ENCODE data around the gene GTF2A2.
"Not testable (repeated sequence)": the region's sequence is repeated elsewhere in the genome, so short reads cannot be mapped to it uniquely, and the experiment has no call there.

The GTF2A2 gene, protein sequence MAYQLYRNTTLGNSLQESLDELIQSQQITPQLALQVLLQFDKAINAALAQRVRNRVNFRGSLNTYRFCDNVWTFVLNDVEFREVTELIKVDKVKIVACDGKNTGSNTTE

DNA sequence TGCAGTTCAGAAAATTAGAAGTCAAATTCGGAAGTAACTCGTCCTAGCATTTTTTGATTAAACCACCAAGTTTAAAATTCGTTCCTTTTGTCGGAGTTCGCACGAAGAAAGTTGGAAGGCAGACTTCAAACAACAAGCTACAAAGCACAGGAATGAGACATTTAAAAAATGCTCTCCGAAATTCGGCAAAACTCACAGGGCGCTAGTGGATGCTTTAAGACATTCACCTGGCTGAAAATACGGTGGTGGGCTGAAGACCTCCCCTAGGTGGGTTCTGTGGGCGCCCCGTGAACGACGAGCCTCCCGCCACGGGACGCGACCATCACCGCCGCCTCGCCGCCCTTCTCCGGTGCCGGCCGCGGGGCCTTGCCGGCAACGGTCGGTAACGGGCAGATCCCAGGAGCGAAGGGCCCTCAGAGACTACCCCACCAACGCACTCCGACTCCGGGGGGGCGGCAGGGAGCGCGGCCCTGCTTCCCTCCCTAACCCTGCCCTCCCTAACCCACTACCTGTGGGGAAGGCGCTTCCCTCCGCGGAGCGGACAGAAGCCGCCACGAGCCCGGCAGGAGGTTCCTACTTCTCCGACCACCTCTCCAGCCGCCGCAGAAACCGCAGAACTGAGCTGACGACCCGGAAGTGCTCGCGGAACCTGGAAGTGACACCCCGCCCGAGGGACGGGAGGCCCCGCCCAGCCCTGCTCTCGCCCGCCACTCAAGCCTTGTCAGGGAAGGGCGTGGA lies at the start of gene GTF2A2:
GTF2A2 (minus strand) TSS at position 619 of the 738 bp plus-strand sequence. CDS start 5,238 bp downstream, outside the sequence.
- peak; percentile 92 for DNase-seq

DNA sequence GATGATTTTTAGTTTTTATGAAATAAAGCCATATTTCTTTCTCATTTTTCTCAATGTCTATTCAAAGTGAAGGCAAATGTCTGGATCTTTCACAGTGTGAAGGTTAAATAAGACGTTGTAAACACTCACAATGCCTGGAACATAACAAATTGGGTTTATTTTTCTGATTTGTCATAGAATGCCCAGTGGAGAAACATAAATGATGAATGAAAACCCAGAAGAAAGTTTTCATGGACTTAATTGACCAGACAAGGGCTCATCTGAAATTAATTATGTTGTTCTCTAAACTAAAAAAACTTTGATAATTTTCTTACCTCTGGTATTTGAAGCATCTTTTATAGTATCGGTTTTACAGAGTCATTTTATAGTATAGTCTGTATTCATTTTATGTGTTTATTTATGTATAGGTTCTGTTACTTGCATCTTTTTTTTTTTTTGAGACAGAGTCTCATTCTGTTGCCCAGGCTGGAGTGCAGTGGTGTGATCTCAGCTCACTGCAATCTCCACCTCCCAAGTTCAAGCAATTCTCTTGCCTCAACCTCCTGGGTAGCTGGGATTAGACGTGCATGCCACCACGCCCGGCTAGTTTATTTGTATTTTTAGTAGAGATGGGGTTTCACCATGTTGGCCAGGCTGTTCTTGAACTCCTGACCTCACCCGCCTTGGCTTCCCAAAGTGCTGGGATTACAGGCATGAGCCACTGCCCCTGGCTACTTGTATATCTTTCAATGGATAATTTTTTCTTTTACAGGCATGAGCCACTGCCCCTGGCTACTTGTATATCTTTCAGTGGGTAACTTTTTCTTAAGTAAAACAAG lies 46.9 kb upstream of the GTF2A2 start:
- no peak for DNase-seq

DNA sequence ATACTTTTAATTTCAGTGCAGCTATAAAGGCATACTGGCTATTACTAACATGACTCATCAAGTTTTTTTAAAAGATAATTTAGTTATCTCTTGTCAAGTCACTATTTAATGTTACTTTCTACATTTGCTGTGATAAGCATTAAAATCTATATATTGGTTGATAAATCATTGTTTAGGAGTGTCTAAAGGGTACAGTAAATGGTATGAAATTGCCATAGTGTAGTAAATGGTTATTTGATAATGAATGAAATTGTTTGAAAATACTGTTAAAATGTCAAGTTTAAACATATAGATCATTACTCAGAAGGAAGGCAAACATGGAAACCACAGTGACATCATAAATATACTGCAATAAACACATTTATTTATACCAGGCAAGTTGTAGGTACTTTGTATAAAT lies 45.0 kb upstream of the GTF2A2 start:
- no peak for DNase-seq

DNA sequence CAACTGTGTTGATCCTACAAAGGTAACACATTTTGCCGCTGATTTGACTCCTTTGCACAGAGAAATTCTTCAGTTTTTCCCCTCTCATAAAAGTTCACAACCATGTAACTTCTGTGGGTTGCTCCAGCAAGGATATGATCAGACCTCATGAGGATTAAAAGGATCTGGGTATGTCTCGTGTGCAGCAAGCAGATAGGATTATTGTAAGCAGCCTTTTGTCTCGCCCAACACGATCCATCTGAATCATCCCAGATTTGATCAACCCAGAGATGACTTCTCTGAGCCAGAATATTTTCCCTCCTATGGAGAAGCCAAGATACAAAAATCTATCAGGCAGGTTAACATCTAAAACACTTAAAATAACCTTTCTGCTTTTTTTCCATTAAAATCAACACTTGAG lies 44.6 kb upstream of the GTF2A2 start:
- DNase-seq, result no peak

DNA sequence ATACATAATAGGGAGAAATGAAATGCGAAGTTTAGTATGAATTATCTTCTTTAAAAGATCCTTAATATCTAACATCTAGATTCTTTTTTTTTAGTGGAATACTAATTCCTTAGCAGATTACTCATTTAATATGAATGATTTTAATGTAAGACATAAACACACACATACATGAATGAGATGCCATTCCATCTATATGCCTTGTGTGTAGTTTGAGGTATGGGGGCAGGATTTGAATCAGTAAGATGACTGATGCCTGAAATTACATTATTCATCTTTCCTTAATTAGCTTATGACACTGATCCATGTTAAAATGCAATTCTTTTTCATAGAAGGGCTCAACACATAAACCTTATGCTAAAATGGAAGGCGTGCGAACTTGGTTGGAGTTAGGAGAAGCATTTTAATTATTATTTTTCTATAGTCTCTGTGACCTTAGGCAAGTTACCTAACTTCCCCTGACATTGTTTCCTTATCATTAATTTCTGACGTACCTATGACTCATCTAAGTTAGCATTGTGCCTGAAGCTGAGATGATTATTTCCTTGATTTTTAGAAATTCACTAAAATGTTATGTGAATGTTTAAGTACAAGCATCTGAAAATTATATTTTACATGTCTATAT lies 42.6 kb upstream of the GTF2A2 start:
- peak; percentile 26 for DNase-seq

DNA sequence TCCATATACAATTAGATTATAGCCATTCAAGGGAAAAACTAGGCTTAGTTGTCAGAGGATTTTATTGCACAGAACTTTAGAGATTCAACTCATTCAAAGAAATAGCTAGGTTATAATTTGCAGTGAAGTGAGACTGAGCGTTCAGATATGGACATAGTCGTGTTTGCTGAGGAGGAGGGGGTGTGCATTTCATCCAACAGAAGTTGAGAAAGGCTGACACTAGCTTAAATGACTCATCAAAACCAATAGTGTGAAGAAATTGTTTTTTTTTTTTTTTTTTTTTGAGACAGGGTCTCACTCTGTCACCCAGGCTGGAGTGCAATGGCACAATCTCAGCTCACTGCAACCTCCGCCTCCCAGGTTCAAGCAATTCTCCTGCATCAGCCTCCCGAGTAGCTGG lies 40.8 kb upstream of the GTF2A2 start:
- DNase-seq, result not testable (repeated sequence)

DNA sequence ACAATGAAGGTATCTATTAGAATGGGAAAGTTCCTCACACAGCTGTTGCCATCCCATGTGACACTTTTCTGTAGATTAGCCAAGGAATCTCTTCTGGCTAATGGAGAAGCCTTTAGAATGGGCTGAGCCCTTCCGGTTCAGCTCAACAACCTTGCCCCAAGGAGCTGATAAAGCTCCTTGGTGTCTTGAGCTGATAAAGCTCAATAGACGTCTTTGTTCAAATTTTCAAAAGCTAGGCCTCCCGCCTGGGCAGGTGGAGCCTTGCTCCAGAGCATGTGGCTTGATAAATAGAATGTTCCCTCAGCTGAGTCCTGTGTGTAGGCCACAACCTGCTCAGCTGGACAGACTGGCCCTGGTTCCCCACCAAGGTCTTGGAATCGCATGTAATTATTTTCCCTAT lies 39.0 kb upstream of the GTF2A2 start:
- DNase-seq, result no peak

DNA sequence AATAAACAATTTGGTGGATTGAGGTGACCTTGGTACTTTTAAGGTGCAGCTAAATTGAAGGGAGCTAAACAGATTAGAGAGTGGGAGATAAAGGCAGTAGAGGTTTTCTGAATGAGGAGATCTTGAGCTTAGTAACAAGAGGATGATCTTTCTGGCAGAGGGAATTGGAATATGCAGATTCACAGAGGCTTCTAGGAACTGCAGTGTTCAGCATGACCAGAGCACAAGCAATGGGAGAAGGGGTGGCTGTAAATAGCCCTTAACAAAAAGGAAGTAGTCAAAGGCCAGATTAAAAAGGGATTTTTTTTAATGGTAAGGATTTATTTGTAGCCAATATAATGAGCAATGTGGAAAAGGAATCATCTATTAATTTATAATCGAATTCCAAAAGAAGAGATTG lies 37.5 kb upstream of the GTF2A2 start:
- no peak for DNase-seq

DNA sequence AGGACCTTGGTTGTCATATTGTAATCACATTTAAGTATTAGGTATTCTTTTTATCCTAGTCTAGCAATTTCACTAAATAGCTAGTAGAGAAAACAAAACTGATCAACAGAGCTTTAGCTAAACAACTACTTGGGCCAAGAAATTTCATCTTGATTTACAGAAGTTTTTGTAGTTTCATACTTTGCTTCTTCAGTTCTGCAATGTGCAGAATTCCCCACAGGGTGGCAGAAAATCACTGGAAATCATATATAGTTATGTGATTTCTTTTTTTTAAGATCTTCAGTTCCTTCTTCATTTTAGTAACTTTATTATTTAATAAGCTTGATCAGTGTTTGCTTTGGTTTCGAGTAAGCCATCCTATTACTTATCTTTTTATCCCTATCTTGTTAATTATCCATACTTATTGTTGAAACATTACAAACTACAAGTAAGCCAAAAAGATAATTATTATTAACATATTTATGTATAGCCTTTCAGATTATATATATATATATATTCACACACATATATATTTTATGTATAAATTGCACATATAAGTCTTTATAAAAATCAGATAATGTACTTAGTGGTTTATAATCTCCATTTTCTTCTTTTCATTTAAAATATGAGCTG lies 34.0 kb upstream of the GTF2A2 start:
- peak; percentile 49 for DNase-seq

DNA sequence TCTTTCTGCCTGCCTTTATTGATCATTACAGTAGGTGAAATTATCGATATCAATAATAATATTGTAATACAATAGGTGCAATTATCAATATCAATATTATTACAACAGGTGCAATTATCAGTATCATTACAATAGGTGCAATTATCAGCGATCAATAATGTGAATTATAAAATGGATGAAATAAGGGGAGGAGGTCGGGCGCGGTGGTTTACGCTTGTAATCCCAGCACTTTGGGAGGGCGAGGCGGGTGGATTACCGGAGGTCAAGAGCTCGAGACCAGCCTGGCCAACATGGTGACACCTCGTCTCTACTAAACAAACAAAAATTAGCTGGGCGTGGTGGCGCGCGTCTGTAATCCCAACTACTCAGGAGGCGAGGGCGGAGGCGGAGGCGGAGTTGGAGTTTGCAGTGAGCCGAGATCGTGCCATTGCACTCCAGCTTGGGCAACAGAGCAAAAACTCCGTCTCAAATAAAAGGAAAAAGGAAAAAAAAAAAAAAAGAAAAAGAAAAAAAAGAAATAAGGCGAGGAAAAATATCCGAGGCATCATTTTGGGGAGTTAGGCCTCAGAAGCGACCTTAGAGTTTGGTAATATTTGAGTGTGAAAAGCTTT lies 32.4 kb upstream of the GTF2A2 start:
- DNase-seq, result peak; percentile 51

DNA sequence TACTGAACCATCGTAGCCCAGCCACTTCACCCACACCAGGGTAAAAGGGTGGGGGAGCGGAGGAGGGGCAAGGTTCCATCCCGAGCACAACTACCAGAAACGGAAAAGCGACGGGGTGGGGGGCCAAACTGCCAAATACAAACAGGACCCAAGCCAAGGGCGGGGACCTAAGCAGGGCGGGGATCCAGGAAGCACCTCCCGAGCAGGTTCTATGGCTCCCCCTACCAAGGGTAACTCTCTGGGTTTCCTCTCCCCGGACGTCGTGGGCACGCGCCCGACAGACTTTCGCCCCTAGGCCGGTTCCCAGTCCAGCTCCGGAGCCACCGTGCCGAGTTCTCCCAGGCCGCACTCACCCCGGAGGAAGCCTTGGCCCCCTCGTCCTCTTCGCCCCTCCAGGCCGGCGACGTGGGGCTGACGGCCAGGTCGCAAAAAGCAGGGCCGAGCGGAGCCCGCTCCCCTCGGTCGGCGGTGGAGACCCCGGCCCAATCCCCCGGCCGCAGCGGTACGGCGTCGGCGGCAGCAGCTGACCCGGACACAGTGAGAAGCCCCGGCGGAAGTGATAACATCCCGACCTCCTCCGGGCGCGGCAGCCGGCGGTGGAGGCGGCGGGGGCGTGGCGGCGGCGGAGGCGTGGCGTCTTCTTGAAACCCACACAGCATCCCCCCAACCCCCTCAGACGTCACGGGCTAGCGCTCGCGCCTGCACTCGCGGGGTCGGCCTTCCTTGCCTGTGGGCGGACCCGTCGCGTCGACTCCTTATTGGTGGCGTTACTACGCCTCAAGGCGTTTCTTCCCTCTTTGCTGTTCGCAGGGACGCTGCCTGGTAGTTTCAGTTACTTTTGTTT lies 31.7 kb upstream of the GTF2A2 start, which contains the start of gene BNIP2:
BNIP2 (minus strand) TSS at position 539 of the 844 bp plus-strand sequence. CDS start 6,863 bp downstream, outside the sequence.
- peak; percentile 98 for DNase-seq

DNA sequence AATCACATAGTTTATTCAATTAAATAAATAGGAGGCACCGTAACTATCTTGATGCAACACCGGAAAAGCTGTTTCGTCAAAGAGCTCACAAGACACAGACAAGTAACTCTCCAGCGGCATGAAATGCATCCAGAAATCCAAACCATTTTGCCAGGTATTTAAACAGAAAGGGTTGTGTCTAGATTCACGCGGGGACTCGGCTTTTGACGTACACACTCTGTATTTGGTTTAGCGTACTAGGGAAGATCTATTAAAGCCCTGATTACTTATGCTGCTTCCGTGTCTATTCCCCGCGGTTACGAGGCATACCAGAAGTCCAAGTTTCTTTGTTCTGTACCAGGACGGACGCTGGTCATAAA lies 31.1 kb upstream of the GTF2A2 start:
- DNase-seq, result peak; percentile 61

DNA sequence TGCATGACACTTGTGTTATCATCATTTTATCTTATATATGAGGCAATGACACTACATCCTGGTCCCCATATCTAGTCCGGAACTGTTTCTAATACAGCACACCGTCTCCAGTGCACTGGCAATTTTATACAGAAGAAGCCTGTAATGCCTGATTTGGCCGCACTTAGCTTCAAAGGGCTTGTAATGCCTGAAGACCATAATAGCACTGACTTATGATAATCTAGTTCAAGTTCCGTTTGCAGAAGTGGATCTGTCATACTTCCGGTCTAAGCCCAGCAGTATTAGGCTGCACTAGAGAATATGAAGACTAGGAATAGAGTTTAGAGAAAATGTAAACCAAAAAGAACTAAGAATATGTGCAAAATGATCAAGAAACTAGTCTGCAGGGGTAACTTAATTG lies 30.5 kb upstream of the GTF2A2 start:
- DNase-seq, result no peak

DNA sequence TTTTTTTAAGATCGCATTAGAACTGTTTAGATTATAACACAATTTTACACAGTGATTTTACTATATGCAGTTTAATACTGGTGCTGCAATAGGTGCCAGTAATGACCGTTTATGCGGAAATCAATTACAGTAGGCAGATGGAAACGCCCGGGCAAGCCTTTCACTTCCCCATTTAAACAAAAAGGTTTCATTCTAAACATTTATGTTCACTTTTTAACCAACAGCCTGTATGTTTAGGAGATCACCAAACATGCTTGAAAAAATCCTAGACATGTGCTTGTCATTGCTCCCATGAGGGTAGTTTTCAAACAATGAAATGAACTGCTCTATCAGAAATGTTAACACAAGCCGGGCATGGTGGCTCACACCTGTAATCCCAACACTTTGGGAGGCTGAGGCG lies 29.1 kb upstream of the GTF2A2 start:
- DNase-seq, result no peak

DNA sequence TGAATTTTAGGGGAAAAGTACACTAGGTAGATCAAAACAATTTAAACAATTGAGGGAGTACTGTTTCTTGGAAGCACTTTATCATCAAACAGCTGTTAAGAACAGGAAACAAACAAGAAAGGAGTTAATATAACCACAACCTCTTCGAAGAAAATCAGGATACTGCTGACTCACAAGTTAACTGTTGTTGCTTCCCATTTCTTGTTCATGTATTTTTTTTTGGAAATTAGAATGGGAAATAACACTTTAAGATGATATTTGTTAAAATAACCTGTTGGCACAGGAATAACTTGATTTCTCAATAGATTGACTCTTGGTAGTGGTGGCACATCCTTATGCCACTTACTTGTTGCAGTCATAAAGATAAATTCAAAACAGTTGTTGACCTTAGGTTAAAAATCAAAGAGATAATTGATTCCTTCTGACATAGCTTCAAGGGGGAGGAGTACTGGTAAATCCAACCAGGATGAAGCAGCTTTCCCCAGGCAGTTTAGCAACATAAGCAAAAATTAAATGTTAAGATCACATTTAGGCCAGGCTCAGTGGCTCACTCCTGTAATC lies 28.5 kb upstream of the GTF2A2 start:
- peak; percentile 35 for DNase-seq

DNA sequence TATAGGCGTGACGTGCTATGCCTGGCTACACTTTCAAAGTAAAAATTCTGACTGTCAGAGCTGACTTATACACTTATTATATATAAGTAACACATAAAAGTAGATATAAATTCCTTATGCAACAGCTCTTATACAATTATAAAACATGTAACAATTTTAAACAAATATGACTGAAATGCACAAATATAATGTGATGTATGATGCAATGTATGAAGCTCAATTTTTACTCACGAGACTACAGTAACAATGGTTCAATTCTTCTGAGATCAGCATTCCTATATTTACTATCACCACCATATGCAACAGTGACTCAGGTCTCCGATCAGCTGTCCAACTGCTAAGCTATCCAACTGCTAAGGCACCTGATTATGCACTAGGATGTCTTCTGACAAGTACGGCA lies 23.6 kb upstream of the GTF2A2 start:
- no peak for DNase-seq

DNA sequence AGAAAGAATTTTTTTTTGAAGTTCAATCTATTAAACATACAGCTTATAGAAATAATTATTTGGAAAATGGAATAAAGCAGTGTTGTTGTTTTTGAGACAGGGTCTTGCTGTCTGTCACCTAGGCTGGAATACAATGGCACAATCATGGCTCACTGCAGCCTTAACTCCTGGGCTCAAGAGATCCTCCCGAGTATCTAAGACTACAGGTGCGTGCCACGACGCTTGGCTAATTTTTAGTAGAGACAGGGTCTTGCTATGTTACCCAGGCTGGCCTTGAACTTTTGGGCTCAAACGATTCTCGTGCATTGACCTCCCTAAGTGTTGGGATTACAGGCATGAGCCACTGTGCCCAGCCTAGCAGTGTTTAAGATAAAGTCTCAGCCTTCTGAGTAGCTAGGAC lies 23.0 kb upstream of the GTF2A2 start:
- no peak for DNase-seq

DNA sequence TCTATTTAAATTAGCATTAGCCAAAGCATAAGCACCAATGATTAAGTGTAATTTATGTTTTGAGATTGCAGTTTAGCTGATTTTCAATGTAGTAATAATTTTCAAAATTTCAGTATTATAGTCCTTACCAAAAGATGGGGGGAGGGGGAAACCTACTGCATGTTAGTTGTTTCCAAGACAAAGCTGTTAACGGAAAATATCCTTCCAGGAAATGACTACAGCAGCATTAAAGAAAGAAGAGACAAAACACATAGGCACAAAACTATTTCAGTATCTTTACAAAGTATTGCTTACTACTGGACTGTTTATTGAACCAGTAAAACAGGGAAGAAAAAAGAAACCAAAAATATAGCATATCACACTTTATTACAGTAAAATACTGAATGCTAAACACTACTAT lies 21.3 kb upstream of the GTF2A2 start:
- DNase-seq, result no peak

DNA sequence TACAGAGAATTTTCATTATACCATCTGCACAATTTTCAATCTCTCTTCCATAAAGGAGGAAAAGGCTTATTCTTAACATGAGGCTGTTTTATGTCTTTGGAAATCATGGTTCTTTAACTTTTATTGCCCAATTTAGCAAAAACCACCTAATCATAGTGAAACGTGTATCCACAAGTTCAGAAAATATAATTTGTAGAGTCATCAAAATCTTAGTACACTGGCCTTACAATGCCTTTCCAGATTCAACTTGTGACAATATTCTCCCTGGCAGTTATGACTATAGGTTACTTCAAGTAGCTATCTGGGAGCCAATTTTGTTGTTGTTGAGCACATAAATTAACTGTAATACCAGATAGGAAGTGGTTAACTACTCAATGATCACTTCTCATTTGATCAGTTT lies 20.9 kb upstream of the GTF2A2 start:
- no peak for DNase-seq

DNA sequence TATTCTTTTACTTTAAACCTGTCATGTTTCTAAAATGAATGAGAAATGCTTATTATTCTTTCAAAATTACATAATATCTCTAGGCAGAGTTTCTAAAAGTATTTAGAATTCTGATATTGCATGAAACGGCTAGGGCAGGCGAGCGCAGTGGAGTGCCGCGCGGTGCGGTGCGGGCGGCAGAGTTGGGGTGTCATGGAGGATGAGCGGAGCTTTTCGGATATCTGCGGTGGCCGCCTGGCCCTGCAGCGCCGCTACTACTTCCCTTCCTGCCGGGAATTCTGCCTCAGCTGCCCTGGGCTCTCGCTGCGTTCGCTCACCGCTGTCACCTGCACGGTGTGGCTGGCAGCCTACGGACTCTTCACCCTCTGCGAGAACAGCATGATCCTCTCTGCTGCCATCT lies 19.2 kb upstream of the GTF2A2 start:
- DNase-seq, result no peak

DNA sequence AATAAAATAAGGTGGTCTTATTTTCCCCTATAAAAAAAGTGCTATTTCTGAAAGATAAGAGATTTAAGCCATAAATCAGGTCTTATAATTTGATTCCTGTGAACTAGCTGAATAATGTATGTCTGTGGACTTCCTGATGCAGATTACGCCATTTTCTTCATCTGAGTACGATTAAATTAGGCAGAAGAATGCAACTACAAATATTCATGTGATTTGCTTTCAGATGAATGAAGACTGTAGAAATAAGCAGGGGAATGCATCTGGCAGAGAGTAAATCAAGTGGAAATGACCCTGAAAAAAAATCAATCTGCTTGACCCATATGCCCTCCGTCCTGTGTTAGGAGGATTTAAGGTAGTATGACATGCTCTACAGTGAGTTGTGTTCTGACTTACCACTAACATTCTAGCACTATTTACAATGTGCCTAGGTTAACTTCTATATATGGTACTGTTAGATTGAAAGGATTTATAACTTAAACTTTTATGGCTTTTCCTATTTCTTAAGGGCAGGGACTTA lies 17.1 kb upstream of the GTF2A2 start:
- no peak for DNase-seq

Measured in fibroblast of skin of right quadriceps (primary cell).